ENCODE measurements around the gene CHRNA1. TPM values are rescaled to one million over a fixed set of nuclear protein-coding genes. Genes with fewer than 3 reads are reported as not detected.
A peak's percentile ranks its signal among the peaks of the same experiment; 100 is the strongest.

The CHRNA1 gene
- total RNA-seq, 1 donor from 2014 or later = not detected

DNA sequence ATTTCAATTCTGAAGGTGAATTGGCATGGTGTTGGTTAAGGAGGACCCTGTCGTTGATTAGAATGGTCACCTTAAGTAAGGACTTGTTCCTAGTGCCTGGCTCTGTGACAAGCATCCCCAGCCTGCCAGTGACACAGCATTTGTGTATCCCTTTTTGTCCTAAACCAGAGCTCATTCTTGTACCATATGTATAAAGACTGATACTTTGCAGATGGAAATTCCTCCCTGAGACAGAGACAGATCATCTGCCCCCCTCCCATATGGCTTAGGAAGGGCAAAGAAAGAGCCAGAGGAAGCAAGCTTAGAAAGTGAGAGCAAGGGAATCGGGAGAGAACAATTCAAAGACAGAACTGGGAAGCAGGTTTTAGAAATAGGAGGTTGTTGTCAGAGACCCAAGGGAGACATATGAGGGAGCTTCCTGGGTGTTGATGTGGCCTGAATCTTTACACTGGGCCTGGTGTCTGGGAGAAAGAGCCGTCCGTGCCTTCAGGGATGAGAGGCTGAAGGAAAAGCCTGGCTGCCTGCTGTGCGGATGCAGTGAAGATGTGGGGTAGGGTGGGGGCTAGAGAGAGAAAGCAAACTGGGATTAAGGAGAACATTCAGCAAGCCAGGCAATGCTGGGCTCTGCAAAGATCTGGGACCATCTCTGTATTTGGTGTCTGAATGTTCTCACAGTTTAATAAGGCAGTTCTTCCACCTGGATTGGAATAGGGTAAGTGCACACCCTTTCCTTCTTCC lies 13.2 kb upstream of the CHRNA1 start:
- peak overlapping the region; percentile 70 for H3K4me3 Mint-ChIP-seq
- no peak for DNase-seq
- H3K27me3 Mint-ChIP-seq = no peaks in the 10 kb centered on the region
- peak overlapping the region; percentile 95 for H3K27ac Mint-ChIP-seq
- H3K36me3 Mint-ChIP-seq (ENCODE audit: low read depth) = no peaks in the 10 kb centered on the region
- no peaks in the 10 kb centered on the region for H3K9me3 Mint-ChIP-seq
- intact Hi-C loops (cut with micrococcal nuclease) = loop anchor here (1.0 to 2.0 kb wide), 4 partner anchors 11 to 57 kb away; no protein-coding TSS in a partner anchor
- H3K4me1 Mint-ChIP-seq = peaks cover 47% of the 10 kb centered on the region

DNA sequence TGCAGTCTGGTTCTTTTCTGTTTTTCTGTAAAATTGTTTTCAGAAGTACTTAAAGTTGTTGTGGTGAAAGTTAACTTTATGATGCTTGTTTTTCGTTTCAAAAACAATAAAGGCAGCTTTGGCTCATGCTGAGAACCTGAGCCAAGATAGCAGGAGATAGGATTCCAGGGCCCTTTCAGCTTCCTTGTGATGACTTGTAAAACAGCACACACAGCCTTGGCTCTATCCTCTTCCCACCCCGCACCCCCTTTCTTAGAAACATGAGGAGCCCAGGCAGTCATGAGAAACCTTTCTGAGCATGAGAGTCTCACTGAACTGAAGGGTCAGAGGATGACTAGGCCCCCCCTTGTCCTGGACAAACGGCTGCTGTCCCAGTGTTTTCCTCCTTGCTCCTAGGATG lies 12.4 kb upstream of the CHRNA1 start:
- Mint-ChIP-seq H3K4me3 (no peak overlapping the region), H3K4me1 (peaks cover 53% of the 10 kb centered on the region), H3K27ac (no peak overlapping the region), H3K27me3 (no peaks in the 10 kb centered on the region), H3K9me3 (no peaks in the 10 kb centered on the region), H3K36me3 (ENCODE audit: low read depth) (no peaks in the 10 kb centered on the region)
- DNase-seq = no peak
- intact Hi-C loops (cut with micrococcal nuclease) = no loop called here

GRCh38 chr2:174776223-174776622 lies 12.0 kb upstream of the CHRNA1 start:
- H3K27me3 Mint-ChIP-seq = no peaks in the 10 kb centered on the region
- no peaks in the 10 kb centered on the region for H3K9me3 Mint-ChIP-seq
- no peak overlapping the region for H3K27ac Mint-ChIP-seq
- H3K4me1 Mint-ChIP-seq = peaks cover 53% of the 10 kb centered on the region
- H3K4me3 Mint-ChIP-seq = no peak overlapping the region
- peak; percentile 67 for DNase-seq
- no peaks in the 10 kb centered on the region for H3K36me3 Mint-ChIP-seq (ENCODE audit: low read depth)
- intact Hi-C loops (cut with micrococcal nuclease) = no loop called here

DNA sequence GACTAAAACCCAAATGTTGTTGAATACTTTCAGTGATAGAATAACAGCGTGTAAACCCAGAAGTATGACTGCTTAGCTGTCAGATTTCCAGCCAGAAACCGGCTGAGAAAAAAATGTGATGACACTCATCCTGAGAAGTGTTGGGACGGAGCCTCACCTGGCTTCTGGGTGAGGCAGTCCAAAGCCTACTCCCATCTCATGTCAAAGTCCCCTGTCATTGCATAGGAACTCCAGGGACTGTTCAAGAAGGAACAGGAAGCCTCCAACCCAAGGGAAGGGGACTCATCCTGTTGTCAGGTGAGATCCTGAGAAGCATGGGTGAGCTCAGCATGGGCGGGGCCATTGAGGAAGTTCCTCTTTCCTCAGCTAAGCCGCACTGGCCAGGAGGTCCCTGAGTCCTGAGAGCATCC lies 11.3 kb upstream of the CHRNA1 start:
- H3K4me1 Mint-ChIP-seq = peaks cover 49% of the 10 kb centered on the region

DNA sequence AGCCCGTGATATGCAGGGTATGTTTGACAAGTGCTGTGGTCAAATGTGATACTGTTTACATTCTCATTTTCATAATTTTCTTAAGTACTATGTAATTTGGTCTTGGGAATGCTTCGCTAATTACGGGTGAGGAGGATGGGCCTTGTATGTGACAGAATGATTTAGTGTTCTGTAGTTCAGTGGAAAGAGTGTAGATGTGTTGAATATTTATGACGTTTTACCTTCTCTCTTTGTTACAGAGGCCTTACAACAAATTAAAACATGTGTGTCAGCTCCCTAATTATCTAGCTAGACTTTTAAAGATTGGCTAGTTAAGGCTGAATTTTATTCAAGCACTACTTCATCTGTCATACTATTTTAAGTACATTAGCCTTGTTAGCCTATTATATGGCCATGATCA lies 10.6 kb upstream of the CHRNA1 start:
- Mint-ChIP-seq H3K27me3 (no peaks in the 10 kb centered on the region), H3K27ac (no peak overlapping the region), H3K4me1 (peaks cover 43% of the 10 kb centered on the region), H3K36me3 (ENCODE audit: low read depth) (no peaks in the 10 kb centered on the region), H3K4me3 (no peak overlapping the region), H3K9me3 (no peaks in the 10 kb centered on the region)
- intact Hi-C loops (cut with micrococcal nuclease) = no loop called here
- DNase-seq = no peak

More for the DNA sequence above, 11.3 kb upstream of the CHRNA1 start:
- H3K27ac Mint-ChIP-seq = peak overlapping the region; percentile 5
- H3K4me3 Mint-ChIP-seq = no peak overlapping the region
- intact Hi-C loops (cut with micrococcal nuclease) = no loop called here
- H3K27me3 Mint-ChIP-seq = no peaks in the 10 kb centered on the region
- H3K36me3 Mint-ChIP-seq (ENCODE audit: low read depth) = no peaks in the 10 kb centered on the region
- DNase-seq = peak; percentile 67
- no peaks in the 10 kb centered on the region for H3K9me3 Mint-ChIP-seq

DNA sequence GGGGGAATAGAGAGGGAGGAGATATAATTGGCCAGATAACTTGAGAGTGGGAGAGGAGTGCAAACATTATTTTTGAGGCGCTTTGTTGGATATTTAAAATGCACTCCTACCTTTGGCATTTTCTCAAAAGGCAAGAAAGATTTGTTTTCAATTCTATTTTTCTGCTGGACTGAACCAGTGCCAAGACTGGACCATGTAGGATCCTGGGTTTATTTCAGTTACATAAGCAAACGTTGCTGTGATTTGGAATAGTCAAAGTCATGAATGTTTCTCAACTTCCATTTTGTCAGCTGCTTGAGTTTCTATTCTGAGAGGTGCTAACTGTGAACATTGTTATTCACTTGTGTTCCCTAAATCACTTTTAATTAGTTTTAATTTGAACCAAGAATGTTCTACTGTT lies 8.9 kb upstream of the CHRNA1 start:
- Mint-ChIP-seq H3K9me3 (no peaks in the 10 kb centered on the region), H3K36me3 (ENCODE audit: low read depth) (no peaks in the 10 kb centered on the region), H3K4me1 (peaks cover 33% of the 10 kb centered on the region), H3K27me3 (peaks cover 5% of the 10 kb centered on the region), H3K27ac (no peak overlapping the region), H3K4me3 (no peak overlapping the region)
- intact Hi-C loops (cut with micrococcal nuclease) = no loop called here
- no peak for DNase-seq

GRCh38 chr2:174772472-174772801 lies 8.2 kb upstream of the CHRNA1 start:
- Mint-ChIP-seq H3K4me3 (no peak overlapping the region), H3K27me3 (peaks cover 7% of the 10 kb centered on the region), H3K4me1 (peaks cover 25% of the 10 kb centered on the region), H3K27ac (no peak overlapping the region), H3K9me3 (no peaks in the 10 kb centered on the region), H3K36me3 (ENCODE audit: low read depth) (no peaks in the 10 kb centered on the region)
- DNase-seq = no peak
- intact Hi-C loops (cut with micrococcal nuclease) = no loop called here

GRCh38 chr2:174771631-174772471 lies 7.6 kb upstream of the CHRNA1 start:
- no peaks in the 10 kb centered on the region for H3K9me3 Mint-ChIP-seq
- H3K36me3 Mint-ChIP-seq (ENCODE audit: low read depth) = no peaks in the 10 kb centered on the region
- no peak overlapping the region for H3K4me3 Mint-ChIP-seq
- peak; percentile 81 for DNase-seq
- peaks cover 10% of the 10 kb centered on the region for H3K27me3 Mint-ChIP-seq
- peaks cover 21% of the 10 kb centered on the region for H3K4me1 Mint-ChIP-seq
- H3K27ac Mint-ChIP-seq = no peak overlapping the region
- intact Hi-C loops (cut with micrococcal nuclease) = loop anchor here (1.0 kb wide), 1 partner anchor 218 kb away; no protein-coding TSS in a partner anchor

- Mint-ChIP-seq H3K27me3 (peaks cover 14% of the 10 kb centered on the region), H3K9me3 (no peaks in the 10 kb centered on the region), H3K27ac (no peak overlapping the region), H3K36me3 (ENCODE audit: low read depth) (no peaks in the 10 kb centered on the region), H3K4me3 (no peak overlapping the region), H3K4me1 (peaks cover 14% of the 10 kb centered on the region)
- intact Hi-C loops (cut with micrococcal nuclease) = loop anchor here (1.0 kb wide), 1 partner anchor 219 kb away; no protein-coding TSS in a partner anchor
- no peak for DNase-seq
Measured at GRCh38 chr2:174771136-174771535, 6.9 kb upstream of the CHRNA1 start.

DNA sequence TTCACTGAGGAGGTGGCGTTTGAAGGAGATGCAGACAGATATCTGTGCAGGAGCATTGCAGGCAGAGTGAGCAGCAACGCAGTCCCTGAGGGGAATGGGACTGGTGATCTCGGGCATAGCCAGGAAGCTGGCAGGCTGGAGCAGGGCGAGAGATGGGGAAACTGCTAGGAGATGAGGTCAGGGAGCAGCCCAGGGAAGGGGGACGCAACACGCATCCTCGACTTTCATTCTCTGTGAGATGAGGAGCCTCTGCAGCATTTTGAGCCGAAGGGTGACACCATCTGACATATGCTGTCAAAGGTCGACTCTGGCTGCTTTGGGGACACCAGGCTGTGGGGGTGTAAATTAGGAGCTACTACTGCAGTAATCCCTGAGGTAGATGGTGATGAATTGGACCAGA lies 4.3 kb upstream of the CHRNA1 start:
- Mint-ChIP-seq H3K36me3 (ENCODE audit: low read depth) (no peaks in the 10 kb centered on the region), H3K4me3 (no peak overlapping the region), H3K4me1 (peaks cover 8% of the 10 kb centered on the region), H3K27me3 (peaks cover 15% of the 10 kb centered on the region), H3K27ac (no peak overlapping the region), H3K9me3 (no peaks in the 10 kb centered on the region)
- intact Hi-C loops (cut with micrococcal nuclease) = no loop called here
- DNase-seq = no peak

DNA sequence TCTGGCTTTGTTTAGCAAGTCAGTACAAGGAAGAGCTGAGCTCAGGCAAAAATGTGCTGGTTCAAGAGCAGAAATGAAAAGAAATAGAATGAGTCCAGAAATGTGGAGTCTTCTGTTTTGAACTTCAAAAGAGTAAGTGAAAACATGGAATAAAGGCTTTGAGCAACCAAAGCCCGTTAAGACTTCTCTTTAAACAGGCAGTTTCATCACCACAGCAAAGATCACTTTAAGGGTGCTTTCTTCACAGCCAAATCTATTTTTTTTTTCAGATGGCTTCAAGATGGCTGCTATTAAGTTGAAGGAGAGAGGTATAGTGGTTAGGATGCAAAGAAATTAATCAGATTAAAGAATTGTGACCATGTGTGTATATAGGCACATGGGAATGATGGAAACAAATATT lies 2.0 kb upstream of the CHRNA1 start:
- H3K4me1 Mint-ChIP-seq = peaks cover 8% of the 10 kb centered on the region
- intact Hi-C loops (cut with micrococcal nuclease) = no loop called here
- H3K9me3 Mint-ChIP-seq = no peaks in the 10 kb centered on the region
- no peak overlapping the region for H3K27ac Mint-ChIP-seq
- no peak overlapping the region for H3K4me3 Mint-ChIP-seq
- H3K36me3 Mint-ChIP-seq (ENCODE audit: low read depth) = no peaks in the 10 kb centered on the region
- DNase-seq = no peak
- peaks cover 16% of the 10 kb centered on the region for H3K27me3 Mint-ChIP-seq

- Mint-ChIP-seq H3K27me3 (peaks cover 16% of the 10 kb centered on the region), H3K27ac (no peak overlapping the region), H3K9me3 (no peaks in the 10 kb centered on the region), H3K4me1 (peaks cover 8% of the 10 kb centered on the region), H3K36me3 (ENCODE audit: low read depth) (no peaks in the 10 kb centered on the region), H3K4me3 (no peak overlapping the region)
- intact Hi-C loops (cut with micrococcal nuclease) = no loop called here
- DNase-seq = no peak
Measured at GRCh38 chr2:174765576-174765975, 1.3 kb upstream of the CHRNA1 start.

DNA sequence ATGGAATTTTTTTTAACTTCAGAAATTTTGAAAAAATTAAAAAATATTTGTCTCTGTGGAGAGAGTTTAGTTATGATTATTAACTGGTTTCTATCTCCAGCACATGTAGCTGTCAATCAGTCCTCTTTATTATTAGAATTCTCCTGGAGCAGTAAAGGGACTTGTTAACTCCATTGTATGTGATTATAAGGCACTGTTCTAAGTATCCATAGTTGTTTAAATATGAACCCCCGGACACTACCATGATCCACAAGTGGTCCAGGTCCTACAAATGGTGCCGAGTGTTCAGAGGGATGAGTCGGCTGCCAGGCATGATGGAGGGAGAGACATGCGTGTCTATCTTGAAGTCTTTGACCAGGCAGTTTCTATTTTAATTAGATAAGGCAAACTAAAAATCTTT lies 492 bp downstream of the CHRNA1 start:
- no peak overlapping the region for H3K27ac Mint-ChIP-seq
- H3K4me1 Mint-ChIP-seq = peaks cover 9% of the 10 kb centered on the region
- peaks cover 16% of the 10 kb centered on the region for H3K27me3 Mint-ChIP-seq
- H3K4me3 Mint-ChIP-seq = no peak overlapping the region
- intact Hi-C loops (cut with micrococcal nuclease) = no loop called here
- no peak for DNase-seq
- no peaks in the 10 kb centered on the region for H3K36me3 Mint-ChIP-seq (ENCODE audit: low read depth)
- no peaks in the 10 kb centered on the region for H3K9me3 Mint-ChIP-seq

GRCh38 chr2:174762464-174762863 lies 1.8 kb downstream of the CHRNA1 start:
- no peak for DNase-seq

More at GRCh38 chr2:174762464-174762863, 1.8 kb downstream of the CHRNA1 start:
- intact Hi-C loops (cut with micrococcal nuclease) = no loop called here
- no peak overlapping the region for H3K4me3 Mint-ChIP-seq
- no peak overlapping the region for H3K27ac Mint-ChIP-seq
- H3K9me3 Mint-ChIP-seq = no peaks in the 10 kb centered on the region
- H3K36me3 Mint-ChIP-seq (ENCODE audit: low read depth) = no peaks in the 10 kb centered on the region
- H3K4me1 Mint-ChIP-seq = peaks cover 8% of the 10 kb centered on the region
- H3K27me3 Mint-ChIP-seq = peaks cover 13% of the 10 kb centered on the region

Data from activated CD4-positive, alpha-beta T cell treated with anti-CD3 and anti-CD28 coated beads, Interleukin-2, amount 10 ng/mL, durations not matched to agents 24 days and 14 days (primary cell).